Effector memory CD4-positive, alpha-beta T cell (primary cell): ENCODE measurements around the gene ACOXL.

Experiments
- DNase-seq, 3 donors: peaks; one replicate each; pipeline ENCODE4 v3.0.0-alpha.2; 2020
- H3K27ac ChIP-seq: 2 replicates; pipeline ENCODE4 v1.7.0; 2013; ENCODE audit warnings: mild to moderate bottlenecking, low read length, moderate library complexity; ENCODE audit not compliant: insufficient read depth, poor library complexity, severe bottlenecking
- H3K27me3 ChIP-seq: replicated peaks from 2 replicates; pipeline ENCODE4 v1.7.0; 2013; ENCODE audit warnings: mild to moderate bottlenecking, low read length; ENCODE audit not compliant: insufficient read depth, control insufficient read depth, poor library complexity, severe bottlenecking
- H3K36me3 ChIP-seq: 2 replicates; pipeline ENCODE4 v1.7.0; 2013; ENCODE audit warnings: mild to moderate bottlenecking, low read length, moderate library complexity; ENCODE audit not compliant: control insufficient read depth, insufficient read depth
- H3K4me1 ChIP-seq: 2 replicates; pipeline ENCODE4 v1.7.0; 2013; ENCODE audit warnings: low read length, mild to moderate bottlenecking; ENCODE audit not compliant: control insufficient read depth, insufficient read depth, poor library complexity, severe bottlenecking
- H3K4me3 ChIP-seq: 2 replicates; pipeline ENCODE4 v1.7.0; 2013; ENCODE audit warnings: low read length, low read depth, mild to moderate bottlenecking; ENCODE audit not compliant: insufficient read depth, poor library complexity, severe bottlenecking
- H3K9me3 ChIP-seq: 2 replicates; pipeline ENCODE4 v1.7.0; 2013; ENCODE audit warnings: mild to moderate bottlenecking, low read length, moderate library complexity; ENCODE audit not compliant: control insufficient read depth

Gene ACOXL

DNA sequence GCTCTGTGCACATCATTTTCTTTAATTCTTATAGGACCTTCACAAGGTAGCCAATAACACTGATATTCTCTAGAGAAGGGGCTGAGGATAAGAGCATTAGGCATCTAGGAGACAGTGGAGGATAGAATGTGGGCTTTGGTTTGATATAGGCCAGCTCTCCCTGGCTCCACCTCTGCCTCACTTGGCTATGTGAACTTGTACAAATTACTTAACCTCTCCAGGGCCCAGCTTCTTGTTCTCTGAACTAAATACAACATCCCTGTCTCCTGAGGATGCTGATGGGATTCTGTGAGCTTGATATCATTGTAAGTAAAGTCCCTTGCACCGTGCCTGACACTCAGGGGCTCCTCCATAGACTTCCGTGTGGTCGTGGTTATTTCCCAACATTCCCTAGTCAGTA lies 87.3 kb downstream of the ACOXL start:
- Histone ChIP-seq H3K4me3 (no peak overlapping the region), H3K9me3 (no peaks in the 10 kb centered on the region), H3K27ac (no peak overlapping the region), H3K4me1 (no peaks in the 10 kb centered on the region), H3K36me3 (no peaks in the 10 kb centered on the region), H3K27me3 (no peaks in the 10 kb centered on the region)
- DNase-seq: no peak

DNA sequence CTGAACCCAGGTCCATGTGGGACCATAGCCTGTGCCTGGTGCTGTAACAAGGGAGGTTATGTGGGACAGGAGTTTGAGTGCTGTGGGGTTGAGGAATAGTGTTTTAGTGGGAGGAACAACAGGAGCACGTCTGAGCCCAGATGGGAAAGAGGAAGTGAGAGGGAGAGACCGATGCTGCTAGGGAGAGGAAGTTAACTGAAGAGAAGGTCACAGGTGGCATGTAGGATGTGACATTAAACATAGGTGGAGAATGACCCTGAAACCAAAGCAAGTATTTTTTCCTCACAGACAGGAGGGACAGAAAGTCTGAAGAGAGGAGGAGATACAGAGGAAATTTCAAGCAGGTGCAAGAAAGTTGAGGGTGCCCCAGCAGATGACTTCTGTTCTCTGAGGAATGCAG lies 87.8 kb downstream of the ACOXL start:
- Histone ChIP-seq H3K36me3 (no peaks in the 10 kb centered on the region), H3K9me3 (no peaks in the 10 kb centered on the region), H3K27me3 (no peaks in the 10 kb centered on the region), H3K27ac (no peak overlapping the region), H3K4me3 (no peak overlapping the region), H3K4me1 (no peaks in the 10 kb centered on the region)
- no peak for DNase-seq

DNA sequence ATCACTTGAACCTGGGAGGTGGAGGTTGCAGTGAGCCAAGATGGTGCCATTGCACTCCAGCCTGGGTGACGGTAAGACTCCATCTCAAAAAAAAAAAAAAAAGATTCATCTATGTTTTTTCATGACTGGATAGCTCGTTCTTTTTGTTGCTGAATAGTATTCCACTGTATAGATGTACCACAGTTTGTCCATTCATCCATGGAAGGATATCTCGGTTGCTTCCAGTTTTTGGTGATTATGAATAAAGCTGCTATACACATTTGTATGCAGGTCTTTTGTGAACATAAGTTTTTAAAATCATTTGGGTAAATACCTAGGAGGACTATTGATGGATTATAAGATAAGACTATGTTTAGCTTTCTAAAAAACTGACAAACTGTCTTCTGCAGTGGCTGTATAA lies 90.8 kb downstream of the ACOXL start:
- no peaks in the 10 kb centered on the region for H3K4me1 ChIP-seq
- H3K27me3 ChIP-seq: no peaks in the 10 kb centered on the region
- H3K4me3 ChIP-seq: no peak overlapping the region
- no peaks in the 10 kb centered on the region for H3K36me3 ChIP-seq
- H3K27ac ChIP-seq: no peak overlapping the region
- no peak for DNase-seq
- H3K9me3 ChIP-seq: no peaks in the 10 kb centered on the region

DNA sequence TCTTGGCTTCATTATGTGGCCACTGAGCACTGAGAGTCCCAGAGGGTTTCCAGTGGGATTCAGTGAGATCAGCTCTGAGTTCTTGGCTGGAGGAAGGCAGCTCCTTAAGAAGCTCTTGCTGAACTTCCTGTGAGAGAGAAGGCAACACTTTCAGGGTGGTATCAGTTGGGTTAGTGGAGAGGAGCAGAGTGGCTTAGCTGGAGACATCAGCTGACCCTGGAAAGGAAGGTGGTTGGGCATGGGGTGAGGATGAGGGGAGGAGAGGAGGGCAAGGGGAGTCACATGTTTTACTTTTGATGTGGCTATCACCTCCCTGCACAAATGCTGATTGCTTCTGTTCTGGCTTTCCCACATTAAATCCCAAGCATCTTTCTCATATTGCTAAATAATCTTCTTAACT lies 95.1 kb downstream of the ACOXL start:
- Histone ChIP-seq H3K27ac (no peak overlapping the region), H3K36me3 (no peaks in the 10 kb centered on the region), H3K27me3 (no peaks in the 10 kb centered on the region), H3K9me3 (no peaks in the 10 kb centered on the region), H3K4me3 (no peak overlapping the region), H3K4me1 (no peaks in the 10 kb centered on the region)
- DNase-seq: no peak

DNA sequence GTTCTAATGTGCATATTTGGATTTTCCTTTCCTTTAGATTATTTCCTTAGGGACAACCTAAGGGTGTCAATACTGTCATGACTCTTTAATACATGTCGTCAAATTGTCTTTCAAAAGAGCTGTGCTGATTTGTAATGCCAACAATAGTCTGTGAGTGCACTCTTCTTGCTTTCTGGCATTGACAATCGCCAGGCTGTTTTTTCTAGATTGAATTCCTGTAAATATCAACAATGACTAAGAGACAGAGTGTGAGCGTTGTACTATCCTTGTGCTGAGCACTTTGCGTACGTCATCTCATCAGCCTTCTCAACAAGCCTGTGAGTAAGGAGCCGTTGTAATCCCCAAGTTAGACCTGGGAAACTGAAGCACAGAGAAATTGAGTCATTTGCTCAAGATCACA lies 96.0 kb downstream of the ACOXL start:
- Histone ChIP-seq H3K9me3 (no peaks in the 10 kb centered on the region), H3K36me3 (no peaks in the 10 kb centered on the region), H3K27me3 (no peaks in the 10 kb centered on the region), H3K4me3 (no peak overlapping the region), H3K4me1 (no peaks in the 10 kb centered on the region), H3K27ac (no peak overlapping the region)
- no peak for DNase-seq

DNA sequence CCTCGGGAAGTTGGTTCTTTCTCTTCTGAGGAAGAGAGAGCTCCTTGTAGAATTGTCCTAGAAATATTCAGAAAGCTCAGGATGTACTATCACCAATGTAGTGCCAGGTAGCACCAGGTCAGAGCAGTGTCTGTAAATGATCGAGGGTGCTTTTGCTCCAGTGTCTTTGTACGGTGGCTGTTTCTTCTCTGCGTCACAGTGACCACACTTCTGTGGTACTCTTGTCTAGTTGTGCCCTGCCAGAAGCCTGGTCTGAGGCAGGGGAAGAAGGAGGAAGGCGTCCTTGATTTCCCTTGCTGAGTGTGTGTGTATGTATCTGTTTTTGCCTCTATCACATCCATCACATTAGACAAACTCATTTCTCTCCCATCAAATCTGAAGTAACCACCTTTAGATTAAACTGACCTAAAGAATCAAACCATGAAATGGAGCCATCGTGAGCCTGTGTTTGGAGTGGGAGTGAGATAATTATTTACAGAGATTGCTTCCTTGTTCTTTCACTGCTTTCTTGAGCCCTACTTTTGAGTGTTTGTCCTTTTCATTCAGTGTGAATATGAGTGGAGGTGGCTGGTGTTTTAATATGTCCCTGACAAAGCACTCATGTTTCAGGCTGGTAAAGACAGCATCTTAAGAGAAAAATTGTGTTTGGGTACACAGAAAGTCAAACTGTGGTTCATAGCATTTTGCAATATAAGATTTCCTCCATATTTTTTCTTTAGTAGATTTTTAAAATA lies 97.2 kb downstream of the ACOXL start:
- no peak overlapping the region for H3K4me3 ChIP-seq
- DNase-seq: no peak
- no peaks in the 10 kb centered on the region for H3K27me3 ChIP-seq
- H3K36me3 ChIP-seq: no peaks in the 10 kb centered on the region
- no peaks in the 10 kb centered on the region for H3K9me3 ChIP-seq
- H3K4me1 ChIP-seq: no peaks in the 10 kb centered on the region
- H3K27ac ChIP-seq: no peak overlapping the region

DNA sequence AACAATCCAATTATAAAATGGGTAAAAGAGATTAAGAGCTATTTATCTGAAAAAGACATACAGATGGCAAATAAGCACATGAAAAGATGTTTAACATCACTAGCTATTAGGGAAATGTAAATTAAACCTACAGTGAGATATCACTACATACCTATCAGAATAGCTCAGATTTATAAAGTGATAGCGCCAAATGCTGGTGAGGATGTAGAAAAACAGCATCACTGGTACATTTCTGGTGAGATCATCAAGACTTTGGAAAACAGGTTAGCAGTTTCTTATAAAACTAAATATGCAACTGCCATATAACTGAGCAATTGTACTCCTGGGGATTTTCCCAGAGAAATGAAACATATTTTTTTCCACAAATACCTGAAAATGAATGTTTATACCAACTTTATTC lies 100.4 kb downstream of the ACOXL start:
- Histone ChIP-seq H3K27me3 (no peaks in the 10 kb centered on the region), H3K36me3 (no peaks in the 10 kb centered on the region), H3K4me1 (no peaks in the 10 kb centered on the region), H3K9me3 (no peaks in the 10 kb centered on the region), H3K4me3 (no peak overlapping the region), H3K27ac (no peak overlapping the region)
- DNase-seq: no peak

DNA sequence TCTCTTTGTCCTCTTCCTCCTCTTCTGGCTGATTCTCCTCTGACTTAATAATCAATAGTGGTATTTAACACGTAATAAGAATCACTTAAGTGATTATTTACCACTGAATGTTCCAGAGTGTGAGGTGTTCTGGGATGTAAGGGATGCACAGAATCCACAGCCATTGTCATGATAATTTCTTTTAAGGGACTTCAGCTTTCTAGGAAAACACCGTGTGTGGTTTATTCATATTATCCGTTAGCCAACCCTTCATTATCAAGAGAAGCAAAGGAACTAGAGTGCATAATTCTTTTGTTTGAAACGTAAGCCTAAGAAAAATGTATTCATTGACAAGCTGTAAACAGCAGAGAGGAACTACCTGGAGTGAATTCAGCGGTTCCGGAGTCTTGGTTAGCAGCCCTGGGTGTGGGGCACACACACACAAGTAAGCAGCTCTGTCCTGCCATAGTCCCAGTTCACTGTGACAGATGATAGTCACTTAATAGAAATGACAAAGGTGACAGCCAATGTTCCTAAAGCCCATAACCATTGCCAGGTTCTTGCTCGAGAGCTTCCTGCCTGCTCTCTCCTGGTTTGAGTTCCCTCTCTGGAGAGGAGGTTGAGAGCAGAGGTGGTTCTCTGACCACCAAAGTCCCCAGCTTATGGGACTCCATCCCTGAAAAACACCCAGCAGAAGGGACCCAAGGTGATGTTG lies 101.9 kb downstream of the ACOXL start:
- DNase-seq: no peak
- Histone ChIP-seq H3K36me3 (no peaks in the 10 kb centered on the region), H3K9me3 (no peaks in the 10 kb centered on the region), H3K4me3 (no peak overlapping the region), H3K27ac (no peak overlapping the region), H3K4me1 (no peaks in the 10 kb centered on the region), H3K27me3 (no peaks in the 10 kb centered on the region)

DNA sequence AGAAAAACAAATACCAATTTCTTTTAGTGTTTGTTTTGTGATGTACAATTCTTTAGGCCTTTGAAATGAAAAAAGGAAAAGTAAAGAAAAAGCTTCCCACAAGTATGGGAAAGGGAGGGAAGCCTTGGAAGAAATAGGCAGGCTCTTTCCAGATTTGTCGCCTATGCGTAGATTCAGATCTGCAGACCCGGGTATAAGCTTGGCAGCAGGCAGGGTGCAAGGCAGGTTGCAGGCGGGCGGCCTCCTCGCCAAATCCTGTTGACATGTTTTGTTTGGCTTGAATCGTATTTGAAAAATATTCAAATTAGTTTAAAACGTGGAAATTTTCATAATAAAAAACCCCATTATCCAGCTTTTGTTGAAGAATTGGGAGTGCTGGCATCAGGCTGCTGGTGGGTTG lies 104.3 kb downstream of the ACOXL start:
- H3K36me3 ChIP-seq: no peaks in the 10 kb centered on the region
- H3K27me3 ChIP-seq: no peaks in the 10 kb centered on the region
- no peaks in the 10 kb centered on the region for H3K4me1 ChIP-seq
- no peak for DNase-seq
- H3K4me3 ChIP-seq: no peak overlapping the region
- no peaks in the 10 kb centered on the region for H3K9me3 ChIP-seq
- H3K27ac ChIP-seq: no peak overlapping the region

DNA sequence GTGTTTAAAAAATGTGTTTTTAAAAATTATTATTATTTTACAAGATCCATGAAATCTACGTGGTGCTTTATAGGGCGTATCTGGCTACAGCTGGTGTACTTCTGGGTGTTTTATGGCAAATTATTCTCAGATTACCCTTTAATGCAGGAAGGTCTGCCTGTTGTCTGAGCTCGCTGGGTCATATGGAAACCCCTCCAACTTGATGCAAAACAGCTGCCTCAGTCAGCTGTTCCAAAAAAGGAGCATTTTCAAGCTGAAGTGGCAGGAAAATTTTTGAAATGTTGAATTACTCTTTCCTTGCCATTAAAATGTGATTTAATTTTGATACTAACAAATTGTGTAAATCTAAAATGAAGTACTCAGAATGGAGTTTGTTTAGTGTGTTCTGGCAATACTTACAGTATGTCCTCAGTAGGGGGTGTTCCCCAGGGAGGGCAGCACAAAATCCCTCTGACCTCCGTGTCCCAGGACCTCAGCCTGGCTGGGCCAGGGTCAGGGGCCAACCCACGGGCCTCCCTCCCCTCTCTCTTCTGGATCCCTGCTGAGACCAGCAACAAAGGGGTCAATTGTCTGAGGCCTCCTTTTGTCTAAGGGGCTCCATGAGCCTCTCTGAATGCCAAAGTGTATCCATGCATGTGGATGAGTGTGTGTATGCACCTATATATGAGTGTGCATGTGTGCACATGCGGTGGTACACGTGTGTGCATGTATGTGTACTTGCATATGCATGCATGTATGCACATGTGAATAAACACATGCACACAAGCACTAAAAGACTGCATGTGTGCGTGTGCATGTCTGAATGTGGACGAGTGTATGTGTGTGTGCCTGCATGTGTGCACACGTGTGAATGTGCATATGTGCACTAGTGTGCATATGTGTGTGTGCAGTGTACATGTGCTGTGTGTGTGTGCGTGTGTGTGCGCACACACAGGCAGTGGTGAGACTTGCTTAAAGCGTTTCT lies 105.4 kb downstream of the ACOXL start:
- H3K36me3 ChIP-seq: no peaks in the 10 kb centered on the region
- H3K4me1 ChIP-seq: no peaks in the 10 kb centered on the region
- no peak overlapping the region for H3K27ac ChIP-seq
- DNase-seq: no peak
- H3K27me3 ChIP-seq: no peaks in the 10 kb centered on the region
- no peaks in the 10 kb centered on the region for H3K9me3 ChIP-seq
- H3K4me3 ChIP-seq: no peak overlapping the region
